Body of pancreas (tissue), 4 donors: ENCODE data around the gene GLT6D1. TPM values are rescaled to one million over a fixed set of nuclear protein-coding genes. Genes with fewer than 3 reads are reported as not detected.

Experiments
- ATAC-seq: fragments of 150-250 bp; one replicate; pipeline ENCODE4 v1.9.1; 2016
- DNase-seq, 4 donors: peaks; one replicate each; pipeline ENCODE4 v3.0.0-alpha.2; 2019
- H3K27ac ChIP-seq, 4 donors: fragments of 200-600 bp; sonication (generic); 1 replicate in 3 of 4; 2 replicates in 1 of 4; pipeline versions ENCODE4 v1.5.1 to v1.6.1; 2016 to 2019; ENCODE audit warnings: mild to moderate bottlenecking in 1 of 4, mixed read lengths in 1 of 4, moderate library complexity in 1 of 4
- H3K27me3 ChIP-seq, 2 donors: fragments of 200-600 bp; sonication (generic); one replicate each; pipeline ENCODE4 v1.6.0; 2016; ENCODE audit warnings: mild to moderate bottlenecking in 1 of 2
- H3K36me3 ChIP-seq, 2 donors: fragments of 200-600 bp; sonication (generic); replicated peaks in 1 of 2; 2 replicates each; pipeline ENCODE4 v1.5.1; 2016; ENCODE audit warnings: low read depth in 2 of 2; ENCODE audit not compliant: insufficient read depth in 1 of 2
- H3K4me1 ChIP-seq: fragments of 200-600 bp; sonication (generic); one replicate; pipeline ENCODE4 v1.6.0; 2016
- H3K4me3 ChIP-seq, 2 donors: fragments of 200-600 bp; sonication (generic); 1 replicate in 1 of 2; 2 replicates in 1 of 2; pipeline ENCODE4 v1.5.1; 2016 to 2019
- H3K9me3 ChIP-seq, 3 donors: fragments of 200-600 bp; sonication (generic); 1 replicate in 2 of 3; 2 replicates in 1 of 3; pipeline ENCODE4 v1.5.1; 2016
- CTCF ChIP-seq, 7 experiments: fragments of 450-650 bp in 4 of 7; fragments of 200-600 bp in 3 of 7; sonication (generic) in 3 of 7; IDR thresholded peaks; one replicate each; pipeline ENCODE4 v1.5.1; 2016 to 2019; ENCODE audit warnings: antibody characterized with exemption in 7 of 7
- POLR2A ChIP-seq, 3 donors: fragments of 450-650 bp; IDR thresholded peaks; one replicate each; pipeline ENCODE4 v1.6.1; 2016; ENCODE audit warnings: antibody characterized with exemption in 3 of 3, mild to moderate bottlenecking in 2 of 3
- WGBS, 2 donors: methylation state at CpG; one replicate each; pipeline ENCODE4 v1.1.5; 2017; 5-methylcytosine and 5-hydroxymethylcytosine counted together
- intact Hi-C: fragments of 100-400 bp; cut with DNase I; formaldehyde crosslinking; loops from one replicate; pipeline ENCODE4 v1.15.1; 2023
- total RNA-seq, 2 donors: library from RNA; depleted of rRNA; stranded (reverse); fragments of >200 nt; gene quantifications; one replicate each; pipeline ENCODE4 v1.1.0, GENCODE V29; 2016

Gene GLT6D1
- total RNA-seq, 2 donors from 2014 or later: not detected

GRCh38 chr9:135612981-135613910, 26.1 kb downstream of the GLT6D1 start:
- Histone ChIP-seq H3K4me3 (no peak overlapping the region), H3K36me3 (no peaks in the 10 kb centered on the region), H3K27ac (no peak overlapping the region), H3K27me3 (no peaks in the 10 kb centered on the region), H3K9me3 (no peaks in the 10 kb centered on the region), H3K4me1 (no peaks in the 10 kb centered on the region)
- WGBS, 2 donors: 51 to 62% methylated on average over 14 to 24 of the region's 24 CpGs
- no peak for TF ChIP-seq POLR2A (IDR thresholded peaks at IDR 0.05)
- TF ChIP-seq CTCF (IDR thresholded peaks at IDR 0.05): no peak
- no peak for DNase-seq
- ATAC-seq: no peak
- intact Hi-C loops: no loop called here

- no peaks in the 10 kb centered on the region for H3K9me3 ChIP-seq
- DNase-seq (no peak), ATAC-seq (no peak)
- no peaks in the 10 kb centered on the region for H3K4me1 ChIP-seq
- no peak overlapping the region for H3K4me3 ChIP-seq
- no peaks in the 10 kb centered on the region for H3K27me3 ChIP-seq
- TF ChIP-seq CTCF (IDR thresholded peaks at IDR 0.05) (no peak), POLR2A (IDR thresholded peaks at IDR 0.05) (no peak)
- H3K27ac ChIP-seq: no peak overlapping the region
- H3K36me3 ChIP-seq: no peaks in the 10 kb centered on the region
- WGBS, 2 donors: 89% methylated on average over 8 of the region's 8 CpGs; no CpG with 5 or more reads in 1 of the 2 donors
- intact Hi-C loops: no loop called here
These were observed 26.9 kb downstream of the GLT6D1 start for GRCh38 chr9:135612437-135612836.

- no peak for DNase-seq
- H3K27me3 ChIP-seq: no peaks in the 10 kb centered on the region
- H3K36me3 ChIP-seq: no peaks in the 10 kb centered on the region
- H3K4me3 ChIP-seq: no peak overlapping the region
- intact Hi-C loops: no loop called here
- TF ChIP-seq POLR2A (IDR thresholded peaks at IDR 0.05) (no peak), CTCF (IDR thresholded peaks at IDR 0.05) (no peak)
- 8 to 13% methylated on average over 4 of the region's 4 CpGs for WGBS, 2 donors
- no peaks in the 10 kb centered on the region for H3K9me3 ChIP-seq
- H3K27ac ChIP-seq: no peak overlapping the region
- no peaks in the 10 kb centered on the region for H3K4me1 ChIP-seq
- ATAC-seq: no peak
These were observed 27.5 kb downstream of the GLT6D1 start for GRCh38 chr9:135611875-135612209.

- H3K9me3 ChIP-seq: no peaks in the 10 kb centered on the region
- no peak for DNase-seq
- ATAC-seq: no peak
- no peaks in the 10 kb centered on the region for H3K4me1 ChIP-seq
- WGBS, 2 donors: 60 to 76% methylated on average over 6 to 7 of the region's 7 CpGs
- H3K36me3 ChIP-seq: no peaks in the 10 kb centered on the region
- no peak overlapping the region for H3K27ac ChIP-seq
- H3K27me3 ChIP-seq: no peaks in the 10 kb centered on the region
- TF ChIP-seq POLR2A (IDR thresholded peaks at IDR 0.05) (no peak), CTCF (IDR thresholded peaks at IDR 0.05) (no peak)
- intact Hi-C loops: no loop called here
- H3K4me3 ChIP-seq: no peak overlapping the region
These were observed 28.0 kb downstream of the GLT6D1 start for GRCh38 chr9:135611142-135611874.
